HEK293 (cell line): ENCODE results near the gene RNF166.

ENCODE experiments used
- CTCF ChIA-PET: fragments of 350-600 bp; formaldehyde crosslinking; extraction: SDS; loops from one replicate; lab custom pipeline; 2021; ENCODE audit warnings: antibody characterized with exemption; lab: Yijun Ruan, JAX
- POLR2A ChIA-PET: fragments of 300-600 bp; formaldehyde crosslinking; extraction: SDS; loops from one replicate; lab custom pipeline; 2020; ENCODE audit warnings: antibody characterized with exemption, inconsistent platforms; lab: Yijun Ruan, JAX
- H3K27ac ChIP-seq: fragments of 200-500 bp; sonication (Bioruptor generic); 2 replicates; pipeline ENCODE4 v1.5.1; 2014; ENCODE audit warnings: low read depth, low read length, control low read depth, inconsistent platforms; ENCODE audit errors: extremely low read depth
- H3K36me3 ChIP-seq, 2 experiments: fragments of 200-500 bp in 1 of 2; sonication (Bioruptor generic) in 1 of 2; 1 replicate in 1 of 2; 2 replicates in 1 of 2; pipeline ENCODE4 v1.5.1; 2014 to 2017; ENCODE audit warnings: inconsistent platforms in 2 of 2, low read length in 2 of 2; ENCODE audit not compliant: control insufficient read depth in 2 of 2, insufficient read depth in 1 of 2
- H3K4me1 ChIP-seq: fragments of 200-500 bp; sonication (Bioruptor generic); 2 replicates; pipeline ENCODE4 v1.5.1; 2014; ENCODE audit warnings: mild to moderate bottlenecking, low read length, inconsistent platforms; ENCODE audit not compliant: control insufficient read depth, insufficient read depth
- H3K4me3 ChIP-seq: 2 replicates; pipeline ENCODE4 v1.5.1; 2011; ENCODE audit warnings: low read depth, mild to moderate bottlenecking, control low read depth, low read length, moderate library complexity
- H3K9me3 ChIP-seq: fragments of 200-500 bp; sonication (Bioruptor generic); 2 replicates; pipeline ENCODE4 v1.5.1; 2014; ENCODE audit warnings: low read depth, low read length, inconsistent platforms; ENCODE audit not compliant: control insufficient read depth, insufficient read depth
- ELK4 ChIP-seq: IDR thresholded peaks from 2 replicates; pipeline ENCODE4 v1.6.1; 2011; ENCODE audit warnings: mild to moderate bottlenecking, low read depth, low read length, borderline replicate concordance
- OSR2 ChIP-seq: fragments of 450-650 bp; formaldehyde crosslinking; IDR thresholded peaks from 2 replicates; pipeline ENCODE4 v1.5.1; 2016; ENCODE audit warnings: missing biosample characterization, missing genetic modification characterization
- PRDM6 ChIP-seq: fragments of 450-650 bp; formaldehyde crosslinking; IDR thresholded peaks from 2 replicates; pipeline ENCODE4 v1.5.1; 2017; ENCODE audit warnings: missing biosample characterization, missing genetic modification characterization
- REPIN1 ChIP-seq: fragments of 450-650 bp; formaldehyde crosslinking; IDR thresholded peaks from 2 replicates; pipeline ENCODE4 v1.5.1; 2017; ENCODE audit warnings: missing biosample characterization, missing genetic modification characterization, low read depth
- SP7 ChIP-seq: fragments of 450-650 bp; formaldehyde crosslinking; IDR thresholded peaks from 2 replicates; pipeline ENCODE4 v1.5.1; 2016; ENCODE audit warnings: missing biosample characterization, missing genetic modification characterization
- TSHZ1 ChIP-seq: fragments of 450-650 bp; formaldehyde crosslinking; IDR thresholded peaks from 2 replicates; pipeline ENCODE4 v1.5.1; 2016; ENCODE audit warnings: missing biosample characterization, missing genetic modification characterization, borderline replicate concordance
- WT1 ChIP-seq: fragments of 450-650 bp; formaldehyde crosslinking; IDR thresholded peaks from 2 replicates; pipeline ENCODE4 v1.5.1; 2016; ENCODE audit warnings: missing biosample characterization, missing genetic modification characterization
- ZBTB1 ChIP-seq: fragments of 450-650 bp; formaldehyde crosslinking; IDR thresholded peaks from 2 replicates; pipeline ENCODE4 v1.5.1; 2016; ENCODE audit warnings: missing biosample characterization, missing genetic modification characterization
- ZBTB10 ChIP-seq: fragments of 450-650 bp; formaldehyde crosslinking; IDR thresholded peaks from 2 replicates; pipeline ENCODE4 v1.5.1; 2016; ENCODE audit warnings: missing biosample characterization, missing genetic modification characterization
- ZIC2 ChIP-seq: fragments of 450-650 bp; formaldehyde crosslinking; IDR thresholded peaks from 2 replicates; pipeline ENCODE4 v1.5.1; 2016; ENCODE audit warnings: missing biosample characterization, missing genetic modification characterization
- ZNF148 ChIP-seq: fragments of 450-650 bp; formaldehyde crosslinking; IDR thresholded peaks from 2 replicates; pipeline ENCODE4 v1.5.0; 2017; ENCODE audit warnings: missing biosample characterization, missing genetic modification characterization, borderline replicate concordance
- ZNF174 ChIP-seq: fragments of 450-650 bp; formaldehyde crosslinking; IDR thresholded peaks from 2 replicates; pipeline ENCODE4 v1.5.0; 2017; ENCODE audit warnings: missing biosample characterization, mild to moderate bottlenecking, missing genetic modification characterization
- ZNF26 ChIP-seq: fragments of 450-650 bp; formaldehyde crosslinking; IDR thresholded peaks from 2 replicates; pipeline ENCODE4 v1.5.1; 2016; ENCODE audit warnings: missing biosample characterization, missing genetic modification characterization
- ZNF266 ChIP-seq: fragments of 450-650 bp; formaldehyde crosslinking; IDR thresholded peaks from 2 replicates; pipeline ENCODE4 v1.5.1; 2016; ENCODE audit warnings: missing biosample characterization, missing genetic modification characterization, low read depth
- ZNF302 ChIP-seq: fragments of 450-650 bp; formaldehyde crosslinking; IDR thresholded peaks from 2 replicates; pipeline ENCODE4 v1.5.1; 2016; ENCODE audit warnings: missing biosample characterization, missing genetic modification characterization, low read depth
- ZNF37A ChIP-seq: fragments of 450-650 bp; IDR thresholded peaks from 2 replicates; pipeline ENCODE4 v1.5.1; 2018; ENCODE audit warnings: missing biosample characterization, missing genetic modification characterization
- ZNF514 ChIP-seq: fragments of 450-650 bp; formaldehyde crosslinking; IDR thresholded peaks from 2 replicates; pipeline ENCODE4 v1.5.1; 2016; ENCODE audit warnings: missing biosample characterization, missing genetic modification characterization
- ZNF626 ChIP-seq: fragments of 450-650 bp; sonication (Bioruptor Pico); formaldehyde crosslinking; IDR thresholded peaks from 2 replicates; pipeline ENCODE4 v1.5.1; 2018; ENCODE audit warnings: missing biosample characterization, missing genetic modification characterization, inconsistent platforms
- ZNF660 ChIP-seq: fragments of 450-650 bp; IDR thresholded peaks from 2 replicates; pipeline ENCODE4 v1.5.1; 2018; ENCODE audit warnings: missing biosample characterization, mild to moderate bottlenecking, missing genetic modification characterization
- ZNF704 ChIP-seq: fragments of 450-650 bp; formaldehyde crosslinking; IDR thresholded peaks from 2 replicates; pipeline ENCODE4 v1.5.1; 2016; ENCODE audit warnings: missing biosample characterization, missing genetic modification characterization

RNF166 gene

GRCh38 chr16:88656291-88656980, 49.8 kb downstream of the RNF166 start (continued):
- no peak for TF ChIP-seq ZBTB10 (tag by site-specific recombination)
- TF ChIP-seq WT1: no peak
- TF ChIP-seq ZBTB1 (tag by site-specific recombination): no peak
- no peak for TF ChIP-seq ZNF626 (tag by site-specific recombination)
- TF ChIP-seq ZNF266 (tag by site-specific recombination): no peak
- no peak for TF ChIP-seq ZNF302
- TF ChIP-seq ZNF704 (tag by site-specific recombination): no peak
- TF ChIP-seq ZNF26 (tag by site-specific recombination): no peak
- TF ChIP-seq OSR2: no peak
- TF ChIP-seq SP7 (tag by site-specific recombination): no peak
- TF ChIP-seq ZNF660: no peak

- no peak overlapping the region for H3K27ac ChIP-seq
- peaks cover 0 to 15% of the 10 kb centered on the region in 2 experiments; a peak in 1 of 3 replicates for H3K36me3 ChIP-seq
- ChIA-PET POLR2A (no interaction called here), CTCF (no interaction called here)
- peaks cover 4% of the 10 kb centered on the region; the same call in 1 of the 2 replicates for H3K4me1 ChIP-seq
- H3K4me3 ChIP-seq: no peak overlapping the region
- TF ChIP-seq REPIN1: no peak
- TF ChIP-seq ZIC2 (tag by site-specific recombination): peak; percentile 38; the same call in 1 of the 2 replicates
- TF ChIP-seq PRDM6 (tag by site-specific recombination): no peak
- no peak for TF ChIP-seq ZNF148 (tag by site-specific recombination)
- no peak for TF ChIP-seq ZNF174 (tag by site-specific recombination)
- no peak for TF ChIP-seq ZNF514
- TF ChIP-seq TSHZ1 (tag by site-specific recombination): no peak
- TF ChIP-seq ELK4: no peak
- TF ChIP-seq ZNF37A: no peak
- no peaks in the 10 kb centered on the region for H3K9me3 ChIP-seq
Observed at GRCh38 chr16:88655733-88656281, 50.4 kb downstream of the RNF166 start.
